HG03095 (cell line): ENCODE results near the gene CDK5RAP2.
"Not testable (repeated sequence)": the region's sequence is repeated elsewhere in the genome, so short reads cannot be mapped to it uniquely, and the experiment has no call there.

Experiments
- ATAC-seq: cut with Tn5 transposase; IDR thresholded peaks from one replicate; pipeline ENCODE4 v1.9.1; 2021; ENCODE audit warnings: moderate library complexity; ENCODE audit not compliant: unreplicated experiment

CDK5RAP2 gene

DNA sequence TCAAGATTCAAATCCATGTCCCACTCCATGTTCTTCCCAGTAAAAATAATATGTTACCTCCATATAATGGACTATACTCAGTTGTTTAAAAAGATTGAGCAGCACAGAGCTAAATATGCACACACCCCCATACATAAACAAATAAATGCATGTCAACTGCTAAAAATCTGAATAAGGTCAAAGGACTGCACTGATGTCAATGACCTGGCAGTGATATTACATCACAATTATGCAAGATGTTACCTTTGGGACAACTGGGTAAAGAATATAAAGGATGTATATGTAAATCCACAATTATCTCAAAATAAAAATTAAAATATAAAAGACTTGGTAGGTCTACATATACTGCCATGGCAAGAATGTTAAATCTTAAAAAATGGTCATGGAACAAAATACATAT is 57.9 kb downstream of the CDK5RAP2 start:
- ATAC-seq, result no peak

DNA sequence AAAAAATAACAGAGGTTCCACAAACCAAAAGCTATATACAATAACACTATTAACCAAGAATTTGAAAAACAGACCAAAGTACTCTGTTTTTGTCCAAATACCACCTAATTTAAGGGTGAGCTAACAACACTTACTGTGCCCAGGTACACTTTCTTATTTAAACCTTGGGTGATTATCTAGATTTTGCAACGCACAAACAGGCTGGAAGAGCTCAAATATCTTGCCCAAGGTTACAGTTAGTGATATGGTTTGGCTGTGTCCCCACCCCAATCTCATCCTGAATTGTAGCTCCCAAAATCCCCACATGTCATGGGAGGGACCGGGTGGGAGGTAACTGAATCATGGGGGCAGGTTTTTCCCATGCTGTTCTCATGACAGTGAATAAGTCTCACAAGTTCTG is 58.9 kb downstream of the CDK5RAP2 start:
- no peak for ATAC-seq

DNA sequence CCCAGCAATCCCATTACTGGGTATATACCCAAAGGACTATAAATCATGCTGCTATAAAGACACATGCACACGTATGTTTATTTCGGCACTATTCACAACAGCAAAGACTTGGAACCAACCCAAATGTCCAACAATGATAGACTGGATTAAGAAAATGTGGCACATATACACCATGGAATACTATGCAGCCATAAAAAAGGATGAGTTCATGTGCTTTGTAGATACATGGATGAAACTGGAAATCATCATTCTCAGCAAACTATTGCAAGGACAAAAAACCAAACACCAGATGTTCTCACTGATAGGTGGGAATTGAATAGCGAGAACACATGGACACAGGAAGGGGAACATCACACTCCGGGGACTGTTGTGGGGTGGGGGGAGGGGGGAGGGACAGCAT is 64.0 kb downstream of the CDK5RAP2 start:
- ATAC-seq, result not testable (repeated sequence)

- not testable (repeated sequence) for ATAC-seq
These were observed 64.5 kb downstream of the CDK5RAP2 start for GRCh38 chr9:120515481-120515880.

DNA sequence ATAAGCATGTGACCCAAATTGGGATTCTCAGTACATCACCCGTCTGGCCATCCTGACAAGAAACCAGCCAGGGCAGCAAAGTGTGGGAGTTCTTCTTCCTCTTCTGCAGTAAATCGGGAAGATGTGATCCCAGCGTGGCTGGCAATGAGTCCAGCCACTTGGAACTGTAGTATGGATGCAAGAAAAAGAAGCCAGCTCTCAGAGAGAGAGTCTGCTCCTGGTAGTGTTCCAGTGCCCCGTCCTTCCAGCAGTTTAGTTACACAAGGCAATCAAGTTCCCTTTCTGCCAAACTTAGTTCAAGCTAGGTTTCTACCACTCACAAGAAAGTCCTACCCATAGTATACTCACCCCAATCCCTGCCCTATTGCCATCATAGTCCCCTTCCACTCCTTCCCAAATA is 65.6 kb downstream of the CDK5RAP2 start:
- ATAC-seq, result no peak

DNA sequence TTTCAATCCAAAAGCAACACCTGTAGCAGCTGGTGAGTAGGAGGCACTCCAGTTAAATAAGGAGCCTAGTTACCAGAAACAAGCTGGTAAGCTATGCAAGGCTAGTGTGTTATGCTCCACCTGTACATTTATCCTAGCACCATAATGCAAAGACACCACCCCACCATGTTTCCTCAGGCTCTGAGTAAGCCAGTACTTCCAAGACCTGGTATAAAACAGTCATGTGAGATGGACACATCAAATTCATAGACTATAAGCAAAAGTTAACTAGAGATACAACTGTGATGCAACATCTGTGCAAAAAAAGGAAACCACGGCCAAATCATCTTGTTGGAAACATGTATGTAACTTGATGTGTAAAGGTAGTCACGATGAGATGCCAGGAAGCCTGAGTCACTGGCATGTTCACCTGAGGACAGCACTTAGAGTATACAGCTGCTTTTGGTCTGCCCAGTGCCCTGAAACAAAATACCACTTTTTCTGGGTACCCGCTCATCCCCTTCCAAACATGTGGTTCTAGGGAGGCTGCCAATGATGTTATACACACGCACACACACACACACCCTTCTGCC is 66.1 kb downstream of the CDK5RAP2 start:
- ATAC-seq, result no peak

GRCh38 chr9:120510816-120511215 is 69.2 kb downstream of the CDK5RAP2 start:
- ATAC-seq, result no peak

GRCh38 chr9:120507936-120508510 is 71.9 kb downstream of the CDK5RAP2 start:
- ATAC-seq, result no peak

- no peak for ATAC-seq
These were observed 74.8 kb downstream of the CDK5RAP2 start for GRCh38 chr9:120505186-120505585.

DNA sequence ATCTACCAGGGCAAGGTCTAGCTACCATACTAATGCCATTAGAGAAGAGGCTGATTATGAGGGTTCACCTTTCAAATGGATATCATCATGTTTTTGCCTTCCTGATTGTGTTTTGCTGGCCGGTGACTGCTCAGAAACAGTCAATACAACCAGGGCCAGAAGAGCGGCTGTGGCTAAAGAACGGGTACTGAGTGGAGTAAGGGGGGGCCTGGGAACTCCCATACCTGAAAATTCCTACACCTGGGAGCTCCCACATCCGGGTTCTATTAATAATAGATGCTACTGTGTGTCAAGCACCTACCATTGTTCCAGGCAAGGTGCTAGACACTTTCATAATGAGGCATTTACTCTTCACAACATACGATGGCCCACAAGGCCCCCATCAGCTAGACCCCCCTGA is 79.2 kb downstream of the CDK5RAP2 start:
- ATAC-seq, result no peak

- ATAC-seq, result not testable (repeated sequence)
These were observed 82.1 kb downstream of the CDK5RAP2 start for GRCh38 chr9:120497865-120498264.

DNA sequence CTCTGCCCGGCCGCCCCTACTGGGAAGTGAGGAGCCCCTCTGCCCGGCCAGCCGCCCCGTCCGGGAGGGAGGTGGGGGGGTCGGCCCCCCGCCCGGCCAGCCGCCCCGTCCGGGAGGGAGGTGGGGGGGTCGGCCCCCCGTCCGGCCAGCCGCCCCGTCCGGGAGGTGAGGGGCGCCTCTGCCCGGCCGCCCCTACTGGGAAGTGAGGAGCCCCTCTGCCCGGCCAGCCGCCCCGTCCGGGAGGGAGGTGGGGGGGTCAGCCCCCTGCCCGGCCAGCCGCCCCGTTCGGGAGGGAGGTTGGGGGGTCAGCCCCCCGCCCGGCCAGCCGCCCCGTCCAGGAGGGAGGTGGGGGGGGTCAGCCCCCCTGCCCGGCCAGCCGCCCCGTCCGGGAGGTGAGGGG is 83.5 kb downstream of the CDK5RAP2 start:
- ATAC-seq, result not testable (repeated sequence)

GRCh38 chr9:120490888-120491595 is 88.9 kb downstream of the CDK5RAP2 start:
- ATAC-seq, result peak; percentile 93

GRCh38 chr9:120486835-120487234 is 93.1 kb downstream of the CDK5RAP2 start:
- ATAC-seq, result no peak

DNA sequence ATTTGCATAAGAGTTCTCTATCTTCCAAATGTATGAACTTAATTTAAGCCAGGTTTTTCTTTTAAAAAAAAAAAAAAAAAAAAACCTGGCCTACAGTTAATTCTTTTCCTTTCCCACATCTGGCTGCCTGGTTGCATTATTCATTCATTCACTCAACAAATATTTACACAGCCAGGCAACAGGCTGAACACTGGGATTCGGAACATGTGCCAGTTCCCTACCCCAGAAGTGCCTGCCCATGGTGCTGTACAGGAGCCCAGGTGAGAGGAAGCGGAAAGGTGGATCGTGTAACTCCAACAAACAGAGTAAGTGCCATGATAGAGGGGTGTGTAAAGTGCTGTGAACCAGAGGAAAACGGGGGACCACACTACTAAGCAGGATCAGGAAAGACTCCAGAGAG is 93.6 kb downstream of the CDK5RAP2 start:
- ATAC-seq, result no peak

- no peak for ATAC-seq
These were observed 94.2 kb downstream of the CDK5RAP2 start for GRCh38 chr9:120485788-120486187.

DNA sequence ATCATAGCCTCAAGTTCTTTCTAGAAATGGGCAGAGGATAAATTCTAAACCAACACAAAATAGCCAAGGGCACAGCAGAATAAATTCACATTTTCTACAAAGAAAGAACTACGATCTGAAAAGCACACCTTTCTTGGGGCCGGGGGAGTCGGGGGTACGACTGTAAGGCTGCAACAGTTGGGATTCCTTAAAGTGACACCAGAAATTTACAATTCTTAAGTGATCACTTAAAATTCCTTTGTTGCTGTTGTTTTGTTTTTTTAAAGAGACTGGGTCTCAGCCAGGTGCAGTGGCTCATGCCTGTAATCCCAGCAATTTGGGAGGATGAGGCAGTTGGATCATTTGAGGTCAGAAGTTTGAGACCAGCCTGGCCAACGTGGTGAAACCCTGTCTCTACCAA is 95.8 kb downstream of the CDK5RAP2 start:
- no peak for ATAC-seq

GRCh38 chr9:120482424-120483186 is 97.4 kb downstream of the CDK5RAP2 start:
- ATAC-seq, result no peak

- no peak for ATAC-seq
These were observed 98.1 kb downstream of the CDK5RAP2 start for GRCh38 chr9:120481846-120482245.

DNA sequence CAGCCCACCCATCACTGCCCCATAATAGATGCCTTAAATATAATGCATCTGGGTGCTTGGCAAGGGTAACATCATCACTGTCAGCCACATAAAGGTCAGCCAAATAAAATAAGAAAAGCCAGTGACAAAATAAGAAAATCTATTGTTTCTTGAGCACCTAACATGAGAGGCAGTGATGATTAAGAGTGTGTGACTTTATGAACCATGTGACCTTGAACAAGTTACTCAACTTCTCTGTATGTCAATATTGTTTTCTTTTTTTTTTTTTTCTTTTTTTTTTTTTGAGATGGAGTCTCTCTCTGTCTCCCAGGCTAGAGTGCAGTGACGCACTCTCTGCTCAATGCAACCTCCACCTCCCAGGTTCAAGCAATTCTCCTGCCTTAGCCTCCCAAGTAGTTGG is 98.7 kb downstream of the CDK5RAP2 start:
- ATAC-seq, result no peak

DNA sequence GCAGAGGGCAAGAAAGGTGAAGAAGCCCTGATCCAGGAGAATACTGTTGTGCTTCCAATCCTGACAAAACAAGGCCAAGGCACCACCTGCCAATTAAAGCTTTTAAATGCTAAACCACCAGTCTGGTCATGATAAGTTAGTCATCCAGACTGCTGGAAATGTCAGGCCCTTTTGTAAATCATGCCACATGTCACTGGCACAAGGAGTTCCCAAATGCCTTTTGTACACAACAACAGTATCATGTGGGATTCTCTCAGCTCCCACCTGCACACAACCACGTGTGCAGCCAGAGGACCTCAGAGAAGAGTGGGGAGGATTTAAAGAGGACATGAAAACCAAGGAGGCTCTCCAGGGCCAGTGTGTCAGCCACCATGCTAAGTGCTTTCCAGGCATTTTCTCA is 99.3 kb downstream of the CDK5RAP2 start:
- no peak for ATAC-seq

- no peak for ATAC-seq
These were observed 101.8 kb downstream of the CDK5RAP2 start for GRCh38 chr9:120478208-120478607.
